ENCODE results near the gene DENND1C.

Gene DENND1C

GRCh38 chr19:6421075-6422014, 60.2 kb downstream of the DENND1C start:
- DNase-seq, result no peak

- DNase-seq, result no peak
These were observed 63.0 kb downstream of the DENND1C start for GRCh38 chr19:6418562-6418932.

GRCh38 chr19:6417713-6418561, 63.6 kb downstream of the DENND1C start:
- no peak for DNase-seq

Data from activated CD4-positive, alpha-beta T cell treated with anti-CD3 and anti-CD28 coated beads, Interleukin-2, amount 50 U/mL, for 4 hours (primary cell).